HG02798 (cell line): ENCODE results near the gene ASCL3.
"Not testable (repeated sequence)": the region's sequence is repeated elsewhere in the genome, so short reads cannot be mapped to it uniquely, and the experiment has no call there.

Experiments used
- ATAC-seq: cut with Tn5 transposase; IDR thresholded peaks from one replicate; pipeline ENCODE4 v1.9.1; 2021; ENCODE audit warnings: mild to moderate bottlenecking; ENCODE audit not compliant: unreplicated experiment, poor library complexity

Gene ASCL3

GRCh38 chr11:8913961-8914660, 28.7 kb downstream of the ASCL3 start:
- peak; percentile 24 for ATAC-seq

- peak; percentile 82 for ATAC-seq
Measured at GRCh38 chr11:8911029-8911823, 31.6 kb downstream of the ASCL3 start, which contains the start of gene AKIP1. AKIP1 (plus strand) TSS chr11:8911189; CDS start chr11:8911450, 261 bp downstream.

- peak; percentile 17 for ATAC-seq
Measured at GRCh38 chr11:8910649-8911026, 32.2 kb downstream of the ASCL3 start.

- ATAC-seq, result no peak
Measured at GRCh38 chr11:8908099-8908498, 34.7 kb downstream of the ASCL3 start.

- ATAC-seq, result no peak
Measured at GRCh38 chr11:8907116-8907515, 35.7 kb downstream of the ASCL3 start.

- ATAC-seq, result no peak
Measured at GRCh38 chr11:8905528-8906165, 37.2 kb downstream of the ASCL3 start.

GRCh38 chr11:8899119-8899753, 43.6 kb downstream of the ASCL3 start:
- no peak for ATAC-seq

GRCh38 chr11:8891185-8891584, 51.6 kb downstream of the ASCL3 start:
- not testable (repeated sequence) for ATAC-seq
